ENCODE data around the gene MAPK7. TPM values are rescaled to one million over a fixed set of nuclear protein-coding genes. Genes with fewer than 3 reads are reported as not detected.

Gene MAPK7
- polyA plus RNA-seq, 1 of the 3 experiments (the other 2 are of a cell fraction), result 19.1 TPM

- TF ChIP-seq FOSL2 (IDR thresholded peaks at IDR 0.05; ENCODE audit: borderline replicate concordance, low read depth) (no peak), JUND (IDR thresholded peaks at IDR 0.05) (no peak), RAD21 (IDR thresholded peaks at IDR 0.05; ENCODE audit: low read length) (no peak), ZBTB33 (IDR thresholded peaks at IDR 0.05; ENCODE audit: borderline replicate concordance, low read depth) (no peak), ELF1 (IDR thresholded peaks at IDR 0.05) (no peak)
Measured at GRCh38 chr17:19376811-19377210, 1.5 kb upstream of the MAPK7 start (continued).

GRCh38 chr17:19377602-19378415 lies 489 bp upstream of the MAPK7 start:
- ChIA-PET CTCF (interaction anchor here (0.7 to 3.1 kb wide), 6 partner anchors 11 to 69 kb away, joined by 3 to 35 read pairs (median 6); partner anchors contain the start of gene B9D1), POLR2A (interaction anchor here (0.7 to 2.2 kb wide), 12 partner anchors 9 to 70 kb away, joined by 3 to 29 read pairs (median 5); partner anchors contain the start of genes B9D1, MFAP4 and RNF112)
- H3K79me2 ChIP-seq (ENCODE audit: insufficient read depth), result peaks cover 55% of the 10 kb centered on the region
- no peaks in the 10 kb centered on the region for H3K9me2 ChIP-seq
- peak overlapping the region; percentile 87 to 88 for H3K4me3 ChIP-seq (ENCODE audit: low read depth in 2 of 2, low read length in 1 of 2)
- H3K27me3 ChIP-seq (ENCODE audit: insufficient read depth), result no peaks in the 10 kb centered on the region
- peak overlapping the region; percentile 80 for H3K9ac ChIP-seq
- peak overlapping the region; percentile 75 for H2AFZ ChIP-seq (ENCODE audit: low read depth)
- H3K9me3 ChIP-seq, result no peaks in the 10 kb centered on the region
- DNase-seq, result peak; percentile 98
- WGBS (ENCODE audit: low lambda C conversion rate), result 0% methylated on average over 20 of the region's 67 CpGs
- H3K27ac ChIP-seq (ENCODE audit: low read depth in 2 of 2, low read length in 1 of 2), result peak overlapping the region; percentile 94 to 95
- peaks cover 20 to 31% of the 10 kb centered on the region in 2 experiments for H3K36me3 ChIP-seq (replicated peaks in 1 of 2; ENCODE audit: control insufficient read depth in 1 of 2, insufficient read depth in 2 of 2, low read length in 1 of 2)
- H4K20me1 ChIP-seq (ENCODE audit: insufficient read depth), result no peaks in the 10 kb centered on the region
- peaks cover 26% of the 10 kb centered on the region for H3F3A ChIP-seq (replicated peaks; ENCODE audit: insufficient read depth)
- H3K4me1 ChIP-seq (ENCODE audit: control insufficient read depth in 1 of 2, insufficient read depth in 2 of 2, low read depth in 1 of 2, low read length in 1 of 2), result peaks cover 0 to 26% of the 10 kb centered on the region in 2 experiments; a peak in 3 of 4 replicates
- peak overlapping the region; percentile 68 for H3K4me2 ChIP-seq
- no peak for TF ChIP-seq EZH2phosphoT487 (IDR thresholded peaks at IDR 0.05; ENCODE audit: borderline replicate concordance, low read depth)
- TF ChIP-seq NRF1 (IDR thresholded peaks at IDR 0.05; ENCODE audit: low read depth, low read length), result peak; percentile 97
- TF ChIP-seq POLR2AphosphoS5 (IDR thresholded peaks at IDR 0.05; ENCODE audit: low read depth, low read length), result peak; percentile 92
- TF ChIP-seq MAX (IDR thresholded peaks at IDR 0.05; ENCODE audit: low read depth), result peak; percentile 69; the same call in 1 of the 2 replicates
- peak; percentile 93 for TF ChIP-seq MXI1 (IDR thresholded peaks at IDR 0.05; ENCODE audit: low read depth, low read length)
- TF ChIP-seq PBX3 (IDR thresholded peaks at IDR 0.05), result 0 out of 2 replicates have a peak, but pooled peaks have one; percentile 35
- TF ChIP-seq IRF3 (IDR thresholded peaks at IDR 0.05; ENCODE audit: low read depth, low read length), result no peak
- peak; percentile 86 for TF ChIP-seq TAF1 (IDR thresholded peaks at IDR 0.05; ENCODE audit: borderline replicate concordance, low read depth, low read length)
- TF ChIP-seq FOXM1 (IDR thresholded peaks at IDR 0.05; ENCODE audit: low read depth), result no peak
- TF ChIP-seq SIN3A (IDR thresholded peaks at IDR 0.05; ENCODE audit: borderline replicate concordance, low read depth, low read length), result peak; percentile 54; the same call in 1 of the 2 replicates
- TF ChIP-seq RXRA (IDR thresholded peaks at IDR 0.05; ENCODE audit: borderline replicate concordance, low read depth), result no peak
- peak; percentile 77 for TF ChIP-seq YY1 (IDR thresholded peaks at IDR 0.05; ENCODE audit: low read depth)
- TF ChIP-seq MEF2A (IDR thresholded peaks at IDR 0.05; ENCODE audit: borderline replicate concordance, low read depth), result no peak
- peak; percentile 85 for TF ChIP-seq ELF1 (IDR thresholded peaks at IDR 0.05)
- peak; percentile 92 for TF ChIP-seq GABPA (IDR thresholded peaks at IDR 0.05; ENCODE audit: low read depth)
- TF ChIP-seq RFX5 (IDR thresholded peaks at IDR 0.05; ENCODE audit: low read length), result no peak; the same call in 1 of the 2 replicates
- 0 out of 2 replicates have a peak, but pooled peaks have one; percentile 9 for TF ChIP-seq CTCF (IDR thresholded peaks at IDR 0.05)
- TF ChIP-seq RAD21 (IDR thresholded peaks at IDR 0.05; ENCODE audit: low read length), result no peak; the same call in 1 of the 2 replicates
- TF ChIP-seq FOSL2 (IDR thresholded peaks at IDR 0.05; ENCODE audit: borderline replicate concordance, low read depth), result no peak; the same call in 1 of the 2 replicates
- TF ChIP-seq USF1 (IDR thresholded peaks at IDR 0.05; ENCODE audit: borderline replicate concordance, low read depth), result no peak
- TF ChIP-seq CHD2 (IDR thresholded peaks at IDR 0.05; ENCODE audit: low read length, partially characterized antibody), result peak; percentile 84

All from SK-N-SH (cell line).